A549 (cell line): ENCODE data around the gene EVI2A.

ENCODE experiments used
- CHD4 ChIP-seq: fragments of 200-600 bp; sonication (generic); IDR thresholded peaks from 2 replicates; pipeline ENCODE4 v1.6.1; 2016; ENCODE audit warnings: antibody characterized with exemption, mild to moderate bottlenecking, borderline replicate concordance
- ESRRA ChIP-seq: fragments of 150-350 bp; IDR thresholded peaks from 2 replicates; pipeline ENCODE4 v1.6.1; 2014; ENCODE audit warnings: mild to moderate bottlenecking, low read length, borderline replicate concordance
- FOSL2 ChIP-seq, 2 experiments: fragments of 450-650 bp in 1 of 2; fragments of >200 bp in 1 of 2; sonication (Bioruptor Twin) in 1 of 2; formaldehyde crosslinking; IDR thresholded peaks; 2 replicates each; pipeline versions ENCODE4 v1.5.0 to v1.6.1; 2016 to 2020; ENCODE audit warnings: mild to moderate bottlenecking in 1 of 2, moderate library complexity in 1 of 2
- MAFK ChIP-seq: fragments of 450-650 bp; IDR thresholded peaks from 2 replicates; pipeline ENCODE4 v1.6.1; 2014; ENCODE audit not compliant: partially characterized antibody
- MAZ ChIP-seq: fragments of 150-350 bp; IDR thresholded peaks from 2 replicates; pipeline ENCODE4 v1.6.1; 2014; ENCODE audit warnings: antibody characterized with exemption, low read depth, low read length, borderline replicate concordance
- PHF8 ChIP-seq: fragments of 200-600 bp; sonication (generic); IDR thresholded peaks from 2 replicates; pipeline ENCODE4 v1.6.1; 2016; ENCODE audit warnings: low read depth, mild to moderate bottlenecking, antibody characterized with exemption, moderate library complexity, borderline replicate concordance
- POLR2A ChIP-seq: IDR thresholded peaks from 2 replicates; pipeline ENCODE4 v1.6.1; 2012; ENCODE audit warnings: mild to moderate bottlenecking, low read length
- RAD21 ChIP-seq, 2 experiments: fragments of >200 bp in 1 of 2; sonication (Bioruptor Twin) in 1 of 2; formaldehyde crosslinking in 1 of 2; IDR thresholded peaks in 1 of 2; conservative IDR thresholded peaks in 1 of 2; 2 replicates in 1 of 2; 3 replicates in 1 of 2; pipeline ENCODE4 v1.6.1; 2012 to 2018; ENCODE audit warnings: inconsistent platforms in 1 of 2
- RARB ChIP-seq: fragments of 250-450 bp; sonication (Bioruptor Pico); IDR thresholded peaks from 2 replicates; pipeline ENCODE4 v1.8.0; 2021; ENCODE audit warnings: mild to moderate bottlenecking, moderate library complexity
- RCOR1 ChIP-seq: fragments of 150-350 bp; IDR thresholded peaks from 2 replicates; pipeline ENCODE4 v1.6.1; 2014; ENCODE audit warnings: antibody characterized with exemption, low read length, low read depth
- RFX5 ChIP-seq: fragments of 450-650 bp; IDR thresholded peaks from 2 replicates; pipeline ENCODE4 v1.7.1; 2014; ENCODE audit warnings: antibody characterized with exemption, mild to moderate bottlenecking, moderate library complexity
- TF ChIP-seq, protein P1 (sequence below): fragments of >200 bp; sonication (Bioruptor Twin); formaldehyde crosslinking; IDR thresholded peaks from 3 replicates; pipeline ENCODE4 v1.5.1; 2016
- TF ChIP-seq, protein P2 (sequence below): IDR thresholded peaks from 2 replicates; pipeline ENCODE4 v1.6.1; 2012

DNA sequence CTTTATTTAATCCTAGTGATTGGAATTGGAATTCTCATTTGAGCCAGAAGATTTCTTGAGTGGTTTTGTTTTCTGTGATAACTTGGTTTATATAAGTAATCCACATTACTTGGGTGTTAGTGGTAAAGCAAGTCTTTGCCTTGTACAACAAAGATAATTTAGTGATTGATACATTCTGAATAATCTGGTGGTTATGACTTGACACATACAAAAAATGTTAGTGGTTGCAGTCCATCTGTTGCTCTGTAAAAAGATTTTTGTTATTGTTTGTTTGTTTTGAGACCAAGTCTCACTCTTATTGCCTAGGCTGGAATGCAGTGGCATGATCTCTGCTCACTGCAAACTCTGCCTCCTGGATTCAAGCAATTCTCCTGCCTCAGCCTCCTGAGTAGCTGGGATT, 37.6 kb downstream of the EVI2A start:
- TF ChIP-seq CHD4 = no peak
- TF ChIP-seq, protein P1, sequence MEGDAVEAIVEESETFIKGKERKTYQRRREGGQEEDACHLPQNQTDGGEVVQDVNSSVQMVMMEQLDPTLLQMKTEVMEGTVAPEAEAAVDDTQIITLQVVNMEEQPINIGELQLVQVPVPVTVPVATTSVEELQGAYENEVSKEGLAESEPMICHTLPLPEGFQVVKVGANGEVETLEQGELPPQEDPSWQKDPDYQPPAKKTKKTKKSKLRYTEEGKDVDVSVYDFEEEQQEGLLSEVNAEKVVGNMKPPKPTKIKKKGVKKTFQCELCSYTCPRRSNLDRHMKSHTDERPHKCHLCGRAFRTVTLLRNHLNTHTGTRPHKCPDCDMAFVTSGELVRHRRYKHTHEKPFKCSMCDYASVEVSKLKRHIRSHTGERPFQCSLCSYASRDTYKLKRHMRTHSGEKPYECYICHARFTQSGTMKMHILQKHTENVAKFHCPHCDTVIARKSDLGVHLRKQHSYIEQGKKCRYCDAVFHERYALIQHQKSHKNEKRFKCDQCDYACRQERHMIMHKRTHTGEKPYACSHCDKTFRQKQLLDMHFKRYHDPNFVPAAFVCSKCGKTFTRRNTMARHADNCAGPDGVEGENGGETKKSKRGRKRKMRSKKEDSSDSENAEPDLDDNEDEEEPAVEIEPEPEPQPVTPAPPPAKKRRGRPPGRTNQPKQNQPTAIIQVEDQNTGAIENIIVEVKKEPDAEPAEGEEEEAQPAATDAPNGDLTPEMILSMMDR = no peak
- TF ChIP-seq ESRRA = no peak
- no peak for TF ChIP-seq RAD21 (conservative IDR thresholded peaks at IDR 0.05 in 1 of 2, IDR thresholded peaks at IDR 0.05 in 1 of 2)
- TF ChIP-seq FOSL2 (IDR thresholded peaks at IDR 0.05) = no peak
- TF ChIP-seq FOSL2 (CRISPR knock-in tag; IDR thresholded peaks at IDR 0.05) = no peak
- no peak for TF ChIP-seq RFX5
- no peak for TF ChIP-seq POLR2A
- TF ChIP-seq RCOR1 = no peak
- TF ChIP-seq, protein P2, sequence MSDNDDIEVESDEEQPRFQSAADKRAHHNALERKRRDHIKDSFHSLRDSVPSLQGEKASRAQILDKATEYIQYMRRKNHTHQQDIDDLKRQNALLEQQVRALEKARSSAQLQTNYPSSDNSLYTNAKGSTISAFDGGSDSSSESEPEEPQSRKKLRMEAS = no peak
- TF ChIP-seq MAFK = no peak
- TF ChIP-seq MAZ = no peak
- no peak for TF ChIP-seq RARB (CRISPR knock-in tag)
- TF ChIP-seq PHF8 = no peak
